Suprapubic skin (tissue), 4 donors: Measurements from ENCODE around the gene AKT2.

Experiments
- CTCF ChIP-seq, 2 donors: fragments of 200-600 bp in 1 of 2; fragments of 450-650 bp in 1 of 2; sonication (generic) in 1 of 2; IDR thresholded peaks; one replicate each; pipeline ENCODE4 v1.5.1; 2016 to 2019; ENCODE audit warnings: antibody characterized with exemption in 2 of 2, mild to moderate bottlenecking in 1 of 2, moderate library complexity in 1 of 2
- EP300 ChIP-seq: sonication (generic); formaldehyde crosslinking; IDR thresholded peaks from one replicate; pipeline ENCODE4 v1.6.1; 2017; ENCODE audit warnings: antibody characterized with exemption
- POLR2AphosphoS5 ChIP-seq, 3 donors: sonication (generic); formaldehyde crosslinking; IDR thresholded peaks; one replicate each; pipeline ENCODE4 v1.6.1; 2017; ENCODE audit warnings: antibody characterized with exemption in 3 of 3

DNA sequence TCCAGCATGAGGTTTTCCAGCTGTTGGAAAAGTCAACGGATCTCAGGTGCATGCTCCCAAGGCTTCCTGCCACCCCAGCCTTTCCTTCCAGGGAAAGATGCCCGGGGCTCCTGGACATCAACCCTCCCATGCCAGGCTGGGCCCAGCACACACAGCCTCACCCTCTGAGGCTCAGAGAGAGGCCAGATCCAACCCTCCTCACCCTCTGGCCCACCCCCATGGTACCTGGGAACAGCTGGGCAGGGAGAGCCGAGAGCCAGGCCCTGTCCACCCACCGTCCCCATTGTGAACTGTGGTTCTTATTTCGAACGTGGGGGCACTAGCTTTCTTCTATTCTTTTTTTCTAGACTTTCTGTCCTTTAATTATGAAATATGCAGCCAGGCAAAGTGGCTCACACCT lies 48.8 kb downstream of the AKT2 start:
- TF ChIP-seq CTCF (IDR thresholded peaks at IDR 0.05) (no peak), EP300 (no peak), POLR2AphosphoS5 (IDR thresholded peaks at IDR 0.05) (no peak)
